HG02852 (cell line): ENCODE results near the gene OR5J2.
"Not testable (repeated sequence)": the region's sequence is repeated elsewhere in the genome, so short reads cannot be mapped to it uniquely, and the experiment has no call there.

Experiments
- ATAC-seq: cut with Tn5 transposase; IDR thresholded peaks from one replicate; pipeline ENCODE4 v1.9.1; 2021; ENCODE audit warnings: mild to moderate bottlenecking, moderate library complexity; ENCODE audit not compliant: unreplicated experiment

OR5J2 gene

GRCh38 chr11:56176318-56176717 is at the start of gene OR5J2:
Gene OR5J2 (plus strand): TSS chr11:56176618. CDS start chr11:56176618, 0 bp downstream.
- ATAC-seq = no peak

- ATAC-seq = no peak
These were observed 36.2 kb upstream of the OR5J2 start, which contains the start of gene OR8J3 for GRCh38 chr11:56140151-56140661. Gene OR8J3 (minus strand): TSS chr11:56140201. CDS start chr11:56137718, 2,483 bp downstream.

- not testable (repeated sequence) for ATAC-seq
These were observed 32.7 kb upstream of the OR5J2 start for GRCh38 chr11:56143681-56144080.

- no peak for ATAC-seq
These were observed 25.0 kb upstream of the OR5J2 start for GRCh38 chr11:56151376-56151775.

GRCh38 chr11:56152333-56152732 is 24.1 kb upstream of the OR5J2 start:
- ATAC-seq = no peak

- ATAC-seq = no peak
These were observed 16.2 kb upstream of the OR5J2 start, which contains the start of gene OR8K5 for GRCh38 chr11:56160217-56160616. Gene OR8K5 (minus strand): TSS chr11:56160317. CDS start chr11:56160317, 0 bp downstream.

- ATAC-seq = no peak
These were observed 12.6 kb upstream of the OR5J2 start for GRCh38 chr11:56163804-56164203.

GRCh38 chr11:56172256-56172830 is 4.1 kb upstream of the OR5J2 start:
- ATAC-seq = no peak

- no peak for ATAC-seq
These were observed 7.0 kb downstream of the OR5J2 start for GRCh38 chr11:56183459-56183858.

GRCh38 chr11:56188602-56189001 is 12.2 kb downstream of the OR5J2 start:
- no peak for ATAC-seq

GRCh38 chr11:56196705-56197104 is 20.3 kb downstream of the OR5J2 start:
- ATAC-seq = no peak

- ATAC-seq = no peak
These were observed 20.9 kb downstream of the OR5J2 start for GRCh38 chr11:56197367-56197766.

GRCh38 chr11:56207790-56208189 is 31.4 kb downstream of the OR5J2 start:
- ATAC-seq = no peak

GRCh38 chr11:56214537-56214936 is 38.1 kb downstream of the OR5J2 start:
- ATAC-seq = no peak

- not testable (repeated sequence) for ATAC-seq
These were observed 43.3 kb downstream of the OR5J2 start for GRCh38 chr11:56219735-56220134.
